HepG2 (cell line): ENCODE measurements around the gene CXCL8. TPM values are rescaled to one million over a fixed set of nuclear protein-coding genes. Genes with fewer than 3 reads are reported as not detected.

Source experiments
- ATAC-seq: fragments of 200-7000 bp; cut with Tn5 transposase; 3 replicates; pipeline ENCODE4 v1.9.1; 2020; ENCODE audit warnings: mild to moderate bottlenecking, moderate library complexity
- BruUV-seq: library from RNA; stranded (reverse); fragments of 400-500 nt; replicated peaks from 2 replicates; lab custom pipeline; 2021; lab: Mats Ljungman, UMichigan
- CTCF ChIA-PET: fragments of 300-600 bp; formaldehyde crosslinking; extraction: SDS; loops from one replicate; lab custom pipeline; 2021; ENCODE audit warnings: low total read pairs, inconsistent platforms, low intra/inter-chr PET ratio; lab: Yijun Ruan, JAX
- POLR2A ChIA-PET: fragments of 350-600 bp; sonication (Branson Sonifier 250); formaldehyde crosslinking; loops from one replicate; lab custom pipeline; 2020; ENCODE audit warnings: antibody characterized with exemption, inconsistent platforms; lab: Yijun Ruan, JAX
- DNase-seq: peaks from one replicate; pipeline ENCODE4 v3.0.0-alpha.2; 2015; ENCODE audit warnings: low spot score
- FAIRE-seq: peaks from 3 replicates; lab custom pipeline; 2011; peaks lifted over from hg19 to GRCh38; lab: Jason Lieb, UNC
- H2AFZ ChIP-seq: one replicate; pipeline ENCODE4 v1.6.1; 2011; ENCODE audit warnings: low read length, inconsistent platforms
- H3K27ac ChIP-seq: fragments of 300-600 bp; 3 replicates; pipeline ENCODE4 v1.8.0; 2011; ENCODE audit warnings: mixed run types, mild to moderate bottlenecking, mixed read lengths, low read length, inconsistent platforms; ENCODE audit not compliant: insufficient read depth; ENCODE audit errors: extremely low read length
- H3K27me3 ChIP-seq, 2 experiments: fragments of 200-600 bp in 1 of 2; 2 replicates in 1 of 2; 3 replicates in 1 of 2; pipeline versions ENCODE4 v1.6.0 to v1.8.0; 2011; ENCODE audit warnings: low read length in 2 of 2, mild to moderate bottlenecking in 2 of 2, moderate library complexity in 2 of 2, inconsistent platforms in 1 of 2; ENCODE audit not compliant: insufficient read depth in 2 of 2, control insufficient read depth in 1 of 2
- H3K36me3 ChIP-seq, 2 experiments: fragments of 200-600 bp in 1 of 2; replicated peaks in 1 of 2; 2 replicates in 1 of 2; 3 replicates in 1 of 2; pipeline versions ENCODE4 v1.5.1 to v1.8.0; 2011; ENCODE audit warnings: low read length in 2 of 2, inconsistent platforms in 1 of 2; ENCODE audit not compliant: insufficient read depth in 2 of 2, control insufficient read depth in 1 of 2
- H3K4me1 ChIP-seq: 2 replicates; pipeline ENCODE4 v1.5.1; 2012; ENCODE audit warnings: low read length, inconsistent platforms; ENCODE audit not compliant: insufficient read depth
- H3K4me2 ChIP-seq: 2 replicates; pipeline ENCODE4 v1.6.0; 2011; ENCODE audit warnings: low read depth, low read length, inconsistent platforms
- H3K4me3 ChIP-seq, 3 experiments: fragments of 200-600 bp in 1 of 3; sonication (generic), shearing (Covaris generic) in 1 of 3; replicated peaks in 1 of 3; 2 replicates each; pipeline ENCODE4 v1.5.1; 2011 to 2016; ENCODE audit warnings: low read length in 3 of 3, inconsistent platforms in 2 of 3, low read depth in 2 of 3, mild to moderate bottlenecking in 2 of 3, control low read depth in 1 of 3, mixed read lengths in 1 of 3; ENCODE audit not compliant: insufficient read depth in 1 of 3
- H3K79me2 ChIP-seq: one replicate; pipeline ENCODE4 v1.6.1; 2011; ENCODE audit warnings: low read length, inconsistent platforms; ENCODE audit not compliant: insufficient read depth
- H3K9ac ChIP-seq: 2 replicates; pipeline ENCODE4 v1.6.0; 2011; ENCODE audit warnings: mild to moderate bottlenecking, low read depth, low read length, inconsistent platforms; ENCODE audit not compliant: insufficient read depth
- H3K9me3 ChIP-seq: 2 replicates; pipeline ENCODE4 v1.5.1; 2012; ENCODE audit warnings: mild to moderate bottlenecking, low read length
- H4K20me1 ChIP-seq: 2 replicates; pipeline ENCODE4 v1.6.0; 2011; ENCODE audit warnings: inconsistent platforms, mild to moderate bottlenecking, low read length, moderate library complexity; ENCODE audit not compliant: insufficient read depth
- HMG20A ChIP-seq: IDR thresholded peaks from 2 replicates; pipeline ENCODE4 v1.6.1; 2016; ENCODE audit warnings: borderline replicate concordance
- HOXA7 ChIP-seq: sonication (generic); formaldehyde crosslinking; IDR thresholded peaks from 2 replicates; pipeline ENCODE4 v1.8.1; 2022; ENCODE audit warnings: mild to moderate bottlenecking, missing genetic modification reagents, moderate library complexity
- ZMYM4 ChIP-seq: sonication (generic); formaldehyde crosslinking; IDR thresholded peaks from 2 replicates; pipeline ENCODE4 v1.8.1; 2023; ENCODE audit warnings: mild to moderate bottlenecking, missing genetic modification reagents
- ZNF318 ChIP-seq: sonication (generic); formaldehyde crosslinking; IDR thresholded peaks from 2 replicates; pipeline ENCODE4 v1.4.0; 2020; ENCODE audit warnings: mild to moderate bottlenecking, missing genetic modification reagents
- WGBS: methylation state at CpG from one replicate; pipeline ENCODE4 v1.1.6; 2017; ENCODE audit warnings: low lambda C conversion rate; 5-methylcytosine and 5-hydroxymethylcytosine counted together
- in situ Hi-C: cut with HindIII; loops from 2 replicates; pipeline ENCODE4 v1.10.0; 2017; ENCODE audit warnings: low pct_unique_long_range_greater_than_20kb; ENCODE audit not compliant: extremely low pct_ligation_motif_present
- intact Hi-C: fragments of 100-400 bp; cut with micrococcal nuclease; formaldehyde crosslinking; loops from one replicate; pipeline ENCODE4 v1.10.0; 2022; ENCODE audit not compliant: unreplicated experiment
- polyA plus RNA-seq, 8 experiments: library from polyadenylated mRNA; depleted of rRNA in 3 of 8; stranded (reverse) in 7 of 8; unstranded in 1 of 8; fragments of >200 nt; fragmentation: Illumina TruSeq in 4 of 8; extraction: Trizol in 4 of 8; gene quantifications; 2 replicates each; pipeline versions ENCODE4 v1.2.1 to v1.2.3, GENCODE V29; 2011 to 2016; ENCODE audit warnings: low read depth in 4 of 8, missing spikeins in 1 of 8, mixed read lengths in 1 of 8; ENCODE audit not compliant: insufficient read depth in 1 of 8
- total RNA-seq, 5 experiments: library from RNA; depleted of rRNA; stranded (reverse); fragments of >200 nt; fragmentation: Illumina TruSeq; extraction: Trizol; gene quantifications; 2 replicates each; pipeline ENCODE4 v1.2.3, GENCODE V29; 2016; ENCODE audit warnings: low read depth in 1 of 5
- TF ChIP-seq, protein P1 (sequence below): sonication (generic); formaldehyde crosslinking; IDR thresholded peaks from 2 replicates; pipeline ENCODE4 v1.4.0; 2020; ENCODE audit warnings: low read depth, mild to moderate bottlenecking, missing genetic modification reagents
- TF ChIP-seq, protein P2 (sequence below): sonication (generic); formaldehyde crosslinking; IDR thresholded peaks from 2 replicates; pipeline ENCODE4 v1.5.0; 2020; ENCODE audit warnings: mild to moderate bottlenecking, missing genetic modification reagents, borderline replicate concordance

Gene CXCL8
- total and polyA plus RNA-seq, 2 of the 13 experiments (the other 11 are each of a cell fraction or from before 2014, with no cell fraction given): 1.8 to 7.8 TPM

DNA sequence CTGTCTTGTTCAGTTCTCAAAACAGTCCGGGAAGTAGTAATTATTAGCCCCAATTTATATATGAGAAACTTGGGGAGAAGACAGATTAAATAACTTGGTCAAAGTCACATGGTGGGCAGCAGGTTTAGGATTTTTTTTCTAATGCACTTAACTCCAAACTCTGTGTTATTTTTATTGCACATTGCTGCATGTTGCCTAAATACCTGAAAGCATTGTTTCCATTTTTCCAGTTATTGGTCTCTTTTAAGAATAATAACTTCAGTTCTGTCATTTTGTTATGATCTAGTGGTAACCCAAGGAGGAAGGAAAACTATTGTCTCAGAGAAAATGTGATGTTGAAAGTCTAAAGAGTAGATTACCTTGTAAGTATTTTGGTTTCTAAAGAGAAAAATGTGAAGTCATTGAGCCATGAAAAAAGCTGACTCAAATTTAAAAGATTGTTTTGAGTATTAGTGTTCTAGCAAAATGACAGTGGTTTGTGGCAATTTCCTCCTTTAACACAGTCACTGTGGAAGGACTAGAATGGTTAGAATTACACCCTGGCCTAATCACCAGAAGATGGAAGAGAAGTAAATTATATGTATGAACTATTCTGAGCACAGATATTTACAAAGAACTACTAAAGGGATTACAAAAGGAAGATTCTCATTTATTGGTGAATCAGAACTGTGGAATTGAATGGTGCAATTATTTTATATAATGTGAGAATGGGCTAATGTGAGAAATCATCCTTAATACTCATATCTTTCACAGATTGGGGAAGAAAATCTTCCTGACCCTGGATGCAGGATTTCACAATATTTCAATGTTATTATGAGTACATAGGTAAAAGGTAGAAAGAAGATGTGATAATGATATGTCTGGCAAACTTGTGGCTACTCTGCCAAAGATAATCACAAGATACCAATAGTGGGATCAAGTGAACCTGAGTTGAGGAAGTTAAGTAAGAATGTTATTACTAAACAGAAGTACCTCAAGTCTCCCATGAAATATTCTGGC, 21.7 kb upstream of the CXCL8 start:
- DNase-seq (no peak), ATAC-seq (no peak), FAIRE-seq (no peak)
- Histone ChIP-seq H4K20me1 (no peaks in the 10 kb centered on the region; the same call in 1 of the 2 replicates), H3K27ac (no peak overlapping the region), H3K9me3 (no peaks in the 10 kb centered on the region), H3K4me1 (no peaks in the 10 kb centered on the region), H3K36me3 (no peaks in the 10 kb centered on the region), H2AFZ (no peak overlapping the region), H3K27me3 (0 out of 5 replicates have a peak, but pooled peaks cover 0 to 4% of the 10 kb centered on the region in 2 experiments), H3K4me3 (no peak overlapping the region), H3K9ac (no peak overlapping the region), H3K4me2 (no peak overlapping the region), H3K79me2 (no peaks in the 10 kb centered on the region)
- BruUV-seq: no TSS peak
- in situ Hi-C loops (no loop called here), intact Hi-C loops (no loop called here)
- 0% methylated on average over 1 of the region's 1 CpG for WGBS
- ChIA-PET POLR2A (no interaction called here), CTCF (no interaction called here)
- no peak for TF ChIP-seq ZMYM4 (CRISPR knock-in tag)
- no peak for TF ChIP-seq HMG20A (CRISPR knock-in tag)
- TF ChIP-seq ZNF318: no peak
- TF ChIP-seq, protein P1, sequence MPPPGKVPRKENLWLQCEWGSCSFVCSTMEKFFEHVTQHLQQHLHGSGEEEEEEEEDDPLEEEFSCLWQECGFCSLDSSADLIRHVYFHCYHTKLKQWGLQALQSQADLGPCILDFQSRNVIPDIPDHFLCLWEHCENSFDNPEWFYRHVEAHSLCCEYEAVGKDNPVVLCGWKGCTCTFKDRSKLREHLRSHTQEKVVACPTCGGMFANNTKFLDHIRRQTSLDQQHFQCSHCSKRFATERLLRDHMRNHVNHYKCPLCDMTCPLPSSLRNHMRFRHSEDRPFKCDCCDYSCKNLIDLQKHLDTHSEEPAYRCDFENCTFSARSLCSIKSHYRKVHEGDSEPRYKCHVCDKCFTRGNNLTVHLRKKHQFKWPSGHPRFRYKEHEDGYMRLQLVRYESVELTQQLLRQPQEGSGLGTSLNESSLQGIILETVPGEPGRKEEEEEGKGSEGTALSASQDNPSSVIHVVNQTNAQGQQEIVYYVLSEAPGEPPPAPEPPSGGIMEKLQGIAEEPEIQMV (CRISPR knock-in tag): no peak
- TF ChIP-seq HOXA7 (CRISPR knock-in tag): no peak
- TF ChIP-seq, protein P2, sequence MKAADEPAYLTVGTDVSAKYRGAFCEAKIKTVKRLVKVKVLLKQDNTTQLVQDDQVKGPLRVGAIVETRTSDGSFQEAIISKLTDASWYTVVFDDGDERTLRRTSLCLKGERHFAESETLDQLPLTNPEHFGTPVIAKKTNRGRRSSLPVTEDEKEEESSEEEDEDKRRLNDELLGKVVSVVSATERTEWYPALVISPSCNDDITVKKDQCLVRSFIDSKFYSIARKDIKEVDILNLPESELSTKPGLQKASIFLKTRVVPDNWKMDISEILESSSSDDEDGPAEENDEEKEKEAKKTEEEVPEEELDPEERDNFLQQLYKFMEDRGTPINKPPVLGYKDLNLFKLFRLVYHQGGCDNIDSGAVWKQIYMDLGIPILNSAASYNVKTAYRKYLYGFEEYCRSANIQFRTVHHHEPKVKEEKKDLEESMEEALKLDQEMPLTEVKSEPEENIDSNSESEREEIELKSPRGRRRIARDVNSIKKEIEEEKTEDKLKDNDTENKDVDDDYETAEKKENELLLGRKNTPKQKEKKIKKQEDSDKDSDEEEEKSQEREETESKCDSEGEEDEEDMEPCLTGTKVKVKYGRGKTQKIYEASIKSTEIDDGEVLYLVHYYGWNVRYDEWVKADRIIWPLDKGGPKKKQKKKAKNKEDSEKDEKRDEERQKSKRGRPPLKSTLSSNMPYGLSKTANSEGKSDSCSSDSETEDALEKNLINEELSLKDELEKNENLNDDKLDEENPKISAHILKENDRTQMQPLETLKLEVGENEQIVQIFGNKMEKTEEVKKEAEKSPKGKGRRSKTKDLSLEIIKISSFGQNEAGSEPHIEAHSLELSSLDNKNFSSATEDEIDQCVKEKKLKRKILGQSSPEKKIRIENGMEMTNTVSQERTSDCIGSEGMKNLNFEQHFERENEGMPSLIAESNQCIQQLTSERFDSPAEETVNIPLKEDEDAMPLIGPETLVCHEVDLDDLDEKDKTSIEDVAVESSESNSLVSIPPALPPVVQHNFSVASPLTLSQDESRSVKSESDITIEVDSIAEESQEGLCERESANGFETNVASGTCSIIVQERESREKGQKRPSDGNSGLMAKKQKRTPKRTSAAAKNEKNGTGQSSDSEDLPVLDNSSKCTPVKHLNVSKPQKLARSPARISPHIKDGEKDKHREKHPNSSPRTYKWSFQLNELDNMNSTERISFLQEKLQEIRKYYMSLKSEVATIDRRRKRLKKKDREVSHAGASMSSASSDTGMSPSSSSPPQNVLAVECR (CRISPR knock-in tag): no peak
